DMS 273 treated with DMSO at 0.1 percent for 48 hours (cell line): Measurements from ENCODE around the gene DRAXIN.

Source experiments
- DNase-seq: peaks from one replicate; lab custom pipeline; 2025; lab: John Stamatoyannopoulos, UW

DRAXIN gene

GRCh38 chr1:11736746-11737639, 45.5 kb downstream of the DRAXIN start:
- peak; percentile 49 for DNase-seq

GRCh38 chr1:11738096-11738495, 46.6 kb downstream of the DRAXIN start:
- DNase-seq = no peak

DNA sequence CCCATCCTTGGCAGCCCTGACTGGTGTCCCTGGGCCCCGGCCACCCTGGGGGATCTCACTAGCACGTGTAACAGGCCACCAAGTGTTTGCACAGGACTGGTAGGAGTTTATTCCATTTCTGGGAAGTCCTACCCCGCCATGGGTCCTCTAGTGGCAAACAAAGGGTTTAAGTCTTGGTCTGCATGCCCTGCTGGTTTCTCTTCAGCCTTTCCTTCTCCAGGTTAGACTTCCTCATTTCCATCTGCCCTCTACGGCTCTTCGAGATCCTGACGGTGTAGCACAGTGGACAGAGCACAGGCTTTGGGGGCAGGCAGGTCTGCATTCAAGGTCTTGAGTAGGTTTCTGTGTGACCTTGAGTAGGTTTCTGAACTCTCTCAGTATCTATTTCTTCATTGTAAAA, 47.3 kb downstream of the DRAXIN start:
- DNase-seq = no peak

DNA sequence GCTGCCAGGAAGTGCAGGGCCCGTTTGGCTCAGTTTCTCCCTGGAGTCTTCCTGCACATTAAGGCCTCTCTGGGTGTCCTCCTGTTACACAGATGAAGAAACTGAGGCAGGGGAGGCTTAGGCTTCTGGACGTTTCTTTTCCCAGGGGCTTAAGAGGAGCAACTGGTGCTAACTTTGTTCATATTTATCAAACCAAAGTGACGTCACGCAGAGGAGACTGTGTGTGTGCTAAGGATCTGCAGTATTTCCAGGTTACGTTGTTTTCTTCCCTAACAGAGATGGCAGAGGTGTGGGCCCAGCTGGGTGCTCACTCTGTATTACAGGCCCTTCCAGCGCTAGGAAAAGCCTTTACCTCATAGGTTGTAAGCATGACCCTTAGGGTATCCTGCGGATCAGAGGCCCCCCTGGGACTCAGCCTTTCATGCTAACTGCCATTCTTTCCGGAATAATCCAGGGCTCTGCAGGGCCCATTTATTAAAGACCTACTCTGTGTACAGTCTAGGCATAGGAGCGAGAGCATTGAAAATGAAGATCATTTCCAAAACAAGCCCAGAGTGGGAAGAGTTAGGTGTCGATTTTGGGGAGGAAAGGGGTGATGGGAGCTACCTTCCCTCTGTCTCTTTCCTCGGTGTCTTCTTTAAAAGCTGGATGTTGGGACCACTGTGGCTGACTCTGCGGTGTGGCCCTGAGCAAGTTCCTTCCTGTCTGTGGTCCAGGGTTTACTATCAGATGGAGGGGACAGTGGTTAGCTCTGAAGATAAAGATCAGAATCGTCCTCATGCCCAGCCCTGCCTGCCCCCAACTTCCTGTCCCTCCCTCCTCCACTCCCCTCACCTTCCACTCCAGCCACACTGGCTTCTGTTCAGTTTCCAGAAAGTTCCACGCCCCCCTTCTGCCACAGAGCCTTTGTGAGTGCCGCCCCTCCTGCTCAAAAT, 49.0 kb downstream of the DRAXIN start:
- no peak for DNase-seq

DNA sequence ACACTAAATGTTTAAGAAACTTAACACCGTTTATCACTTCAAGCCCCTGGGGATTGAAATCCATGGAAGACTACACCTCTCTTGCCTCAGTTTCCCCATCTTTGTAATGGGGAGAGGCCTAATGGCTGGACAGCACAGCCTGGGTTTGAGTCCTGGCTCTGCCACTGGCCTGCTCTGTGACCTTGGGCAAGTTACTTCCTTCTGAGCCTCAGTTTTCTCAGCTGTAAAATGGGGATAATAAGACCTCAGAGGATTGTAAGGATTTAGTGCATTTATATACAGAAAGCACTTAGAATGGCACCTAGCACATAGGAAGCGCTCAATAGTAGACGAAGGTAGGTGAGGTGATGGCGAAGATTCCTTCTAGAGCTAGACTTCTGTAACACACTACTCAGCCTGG, 50.0 kb downstream of the DRAXIN start:
- DNase-seq = no peak

- no peak for DNase-seq
Measured at GRCh38 chr1:11741919-11742558, 50.5 kb downstream of the DRAXIN start.

DNA sequence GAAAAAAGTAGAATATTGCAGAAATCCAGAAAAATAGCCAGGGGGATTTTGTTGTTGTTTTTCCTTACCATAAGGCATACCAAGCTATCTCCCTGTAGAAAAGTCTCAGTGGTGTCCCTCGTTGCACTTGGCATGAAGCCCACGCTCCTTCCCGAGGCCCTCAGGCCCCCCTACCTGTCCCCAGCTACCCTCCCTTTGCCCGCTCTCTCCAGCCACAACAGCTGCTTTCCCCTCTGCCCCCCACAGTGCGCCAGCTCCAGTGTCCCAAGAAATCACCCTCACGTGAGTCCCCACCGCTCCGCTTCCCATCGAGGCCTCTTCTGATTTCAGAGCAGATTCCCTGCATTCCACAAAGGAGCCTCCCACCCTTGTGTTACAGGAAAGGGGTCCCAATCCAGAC, 52.8 kb downstream of the DRAXIN start:
- no peak for DNase-seq

GRCh38 chr1:11746092-11746491, 54.6 kb downstream of the DRAXIN start:
- DNase-seq = no peak

DNA sequence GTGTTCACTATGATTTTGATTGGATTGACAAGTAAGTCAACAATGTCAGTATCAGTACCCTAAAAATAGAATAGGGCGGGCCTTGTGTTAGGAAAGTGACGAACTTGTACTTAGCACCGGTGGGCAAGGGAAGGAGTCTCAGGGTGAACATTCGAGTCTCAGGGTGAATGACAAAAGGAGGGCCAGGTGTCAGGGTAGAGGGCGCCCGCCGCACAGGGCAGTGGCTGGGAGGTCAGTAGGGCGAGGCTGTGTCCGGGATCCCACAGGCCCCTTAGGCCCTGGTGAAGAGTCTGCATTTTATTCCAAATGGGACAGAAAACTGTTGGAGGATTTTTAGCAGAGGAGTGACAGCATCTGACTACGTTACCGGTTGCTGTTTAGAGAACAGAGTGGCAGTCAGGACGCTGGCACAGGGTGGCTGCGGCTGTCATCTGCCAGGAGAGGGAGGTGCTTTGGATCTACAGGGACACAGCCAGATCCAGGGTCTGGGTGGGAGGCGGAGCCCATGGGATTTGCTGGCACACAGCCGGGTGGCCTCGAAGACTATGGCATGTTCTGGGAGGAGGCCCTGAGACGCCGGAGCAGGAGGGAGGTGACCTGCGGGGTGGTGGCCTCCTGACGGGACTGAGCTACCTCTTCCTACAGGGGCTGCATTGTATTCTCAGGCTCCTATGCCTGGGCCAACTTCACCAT, 55.4 kb downstream of the DRAXIN start:
- DNase-seq = no peak

- no peak for DNase-seq
Measured at GRCh38 chr1:11748294-11749202, 57.0 kb downstream of the DRAXIN start.

DNA sequence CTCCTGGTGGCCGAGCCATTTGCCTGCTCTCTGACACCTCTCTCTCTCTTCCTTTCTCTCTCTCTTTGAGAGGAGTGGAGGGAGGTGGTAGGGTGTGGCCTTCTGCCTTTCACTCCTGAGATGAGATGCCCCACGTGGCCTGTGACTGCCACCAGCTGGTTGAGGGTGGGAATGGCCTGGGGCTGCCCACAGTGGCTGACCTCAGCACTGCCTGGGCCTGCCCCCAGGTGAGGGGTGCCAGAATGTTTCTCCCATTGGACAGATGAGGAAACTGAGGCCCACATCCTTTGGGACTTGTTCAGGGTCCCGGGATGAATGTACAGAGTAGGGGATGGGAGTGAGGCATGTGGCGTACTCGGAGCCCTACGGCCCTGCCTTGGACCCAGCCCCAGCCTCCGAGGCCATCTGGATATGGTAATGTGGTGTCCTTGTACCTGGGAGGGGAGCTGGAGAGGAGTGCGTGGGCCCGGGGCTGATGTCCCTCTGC, 57.7 kb downstream of the DRAXIN start:
- DNase-seq = no peak

DNA sequence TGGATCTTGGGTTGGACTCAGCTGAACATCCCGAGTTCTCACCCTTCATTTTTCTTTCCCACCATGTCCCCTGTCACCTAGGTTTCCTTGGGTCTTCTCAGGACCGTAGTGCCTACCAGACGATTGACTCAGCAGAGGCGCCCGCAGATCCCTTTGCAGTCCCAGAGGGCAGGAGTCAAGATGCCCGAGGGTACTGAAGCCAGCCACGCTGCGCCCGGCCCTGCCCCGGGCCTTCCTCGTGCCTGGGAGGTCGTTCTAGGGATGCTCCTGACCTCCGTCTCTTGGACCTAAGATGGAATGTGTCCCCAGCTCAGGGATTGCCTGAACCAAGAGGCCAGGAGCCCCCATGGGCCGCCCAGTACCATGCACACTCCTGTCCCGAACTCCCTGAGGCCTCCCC, 58.5 kb downstream of the DRAXIN start:
- no peak for DNase-seq

DNA sequence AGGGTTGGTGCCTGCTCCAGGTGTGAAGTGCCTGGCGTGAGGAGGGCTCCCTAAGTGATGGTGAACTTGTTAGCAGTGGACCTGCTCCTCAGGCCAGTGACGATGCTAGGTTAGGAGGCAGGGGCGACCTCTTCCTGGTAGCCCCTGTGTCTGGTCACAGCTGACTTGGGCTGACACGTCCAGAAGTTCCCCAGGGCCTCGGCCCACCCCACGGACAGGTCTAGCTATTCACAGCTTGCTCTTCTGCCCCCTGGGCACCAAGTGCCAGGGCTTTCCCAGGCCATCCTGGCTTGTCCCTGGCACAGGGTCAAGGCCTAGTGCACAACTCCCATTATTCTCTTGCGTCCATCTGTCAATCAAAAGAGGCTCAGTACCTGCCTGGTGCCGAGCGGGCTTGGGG, 59.6 kb downstream of the DRAXIN start:
- DNase-seq = no peak

GRCh38 chr1:11752359-11753088, 61.0 kb downstream of the DRAXIN start:
- DNase-seq = no peak

GRCh38 chr1:11753555-11754208, 62.2 kb downstream of the DRAXIN start:
- no peak for DNase-seq

DNA sequence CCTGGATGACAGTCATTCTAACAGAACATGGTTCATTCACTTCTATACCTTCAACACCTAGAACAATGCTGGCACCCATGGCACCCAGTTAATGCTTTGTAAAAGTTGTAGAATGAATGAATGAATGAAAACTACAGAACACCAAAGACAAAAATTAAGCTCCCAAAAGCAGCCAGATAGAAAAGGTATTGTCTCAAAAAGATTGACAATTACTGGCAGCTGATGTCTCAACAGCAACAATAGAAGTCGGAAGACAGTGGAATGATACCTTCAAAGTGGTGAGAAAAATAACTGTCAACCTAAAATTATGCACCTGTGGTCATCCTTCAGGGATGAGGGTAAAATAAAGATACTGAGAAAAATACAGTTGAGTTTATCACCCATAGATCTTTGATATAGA, 65.5 kb downstream of the DRAXIN start:
- DNase-seq = no peak

DNA sequence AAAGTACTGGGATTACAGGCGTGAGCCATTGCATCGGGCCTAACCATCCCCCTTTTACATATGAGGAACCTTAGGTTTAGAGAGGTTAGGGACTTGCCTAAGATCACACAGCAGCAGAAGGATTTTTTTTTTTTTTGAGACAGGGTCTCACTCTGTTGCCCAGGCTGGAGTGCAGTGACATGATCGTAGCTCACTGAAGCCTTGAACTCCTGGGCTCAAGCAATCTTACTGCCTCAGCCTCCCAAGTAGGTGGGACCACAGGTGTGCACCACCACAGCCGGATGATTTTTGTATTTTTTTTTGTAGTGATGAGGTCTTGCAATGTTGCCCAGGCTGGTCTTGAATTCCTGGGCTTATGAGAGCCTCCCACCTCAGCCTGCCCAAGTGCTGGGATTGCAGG, 68.3 kb downstream of the DRAXIN start:
- DNase-seq = no peak

GRCh38 chr1:11761285-11761684, 69.8 kb downstream of the DRAXIN start:
- no peak for DNase-seq

- no peak for DNase-seq
Measured at GRCh38 chr1:11761988-11762406, 70.5 kb downstream of the DRAXIN start, which contains the start of gene C1orf167. Gene C1orf167 (plus strand): TSS chr1:11762193. CDS start chr1:11764401, 2,208 bp downstream.
